GM15510 (cell line): ENCODE measurements around the gene TOM1.

Experiments used
- POLR2A ChIP-seq: IDR thresholded peaks from 3 replicates; pipeline ENCODE4 v1.6.1; 2011; ENCODE audit warnings: borderline replicate concordance; ENCODE audit not compliant: insufficient read length; ENCODE audit errors: extremely low read depth

TOM1 gene

DNA sequence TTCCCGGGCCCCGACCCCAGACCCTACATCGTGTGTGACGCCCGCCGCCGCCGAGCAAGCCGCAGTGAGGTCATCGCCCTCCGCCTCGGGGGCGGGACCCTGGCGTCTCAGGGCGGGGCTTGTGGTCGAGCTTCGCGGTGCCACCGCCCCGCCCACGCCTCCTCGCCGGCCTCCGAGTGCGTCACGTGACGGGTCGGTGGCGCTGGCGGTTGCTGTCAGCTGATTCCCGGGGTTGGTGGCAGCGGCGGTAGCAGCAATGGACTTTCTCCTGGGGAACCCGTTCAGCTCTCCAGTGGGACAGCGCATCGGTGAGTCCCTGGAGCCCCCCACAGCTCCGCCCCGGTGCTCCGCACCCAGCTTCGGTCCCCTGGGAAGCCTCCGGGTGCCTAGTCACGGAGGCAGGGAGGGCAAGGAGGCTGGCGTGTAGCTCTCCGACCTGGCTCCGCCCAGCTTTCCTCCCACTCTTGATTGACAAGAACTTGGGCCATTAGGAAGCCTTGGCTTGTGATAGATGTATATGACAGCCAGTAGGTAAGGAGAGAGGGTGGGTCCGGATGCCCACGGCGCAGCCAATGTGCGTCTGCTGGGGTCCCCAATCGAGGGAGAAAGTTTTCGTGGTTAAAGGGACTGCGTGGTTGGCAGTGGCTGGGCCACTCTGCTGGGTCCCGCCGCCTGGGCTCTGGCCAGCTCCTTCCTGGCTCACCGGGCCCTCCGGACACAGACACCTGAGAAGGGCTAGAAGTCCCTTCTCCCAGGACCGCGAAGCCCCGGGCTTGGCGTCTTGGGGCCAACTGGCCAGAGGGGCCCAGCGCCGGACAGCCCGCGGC is at the start of gene TOM1:
Gene TOM1 (plus strand): TSS at position 222 of the 827 bp plus-strand sequence. CDS start 35 bp downstream, at position 257.
- peak; percentile 36 for TF ChIP-seq POLR2A

DNA sequence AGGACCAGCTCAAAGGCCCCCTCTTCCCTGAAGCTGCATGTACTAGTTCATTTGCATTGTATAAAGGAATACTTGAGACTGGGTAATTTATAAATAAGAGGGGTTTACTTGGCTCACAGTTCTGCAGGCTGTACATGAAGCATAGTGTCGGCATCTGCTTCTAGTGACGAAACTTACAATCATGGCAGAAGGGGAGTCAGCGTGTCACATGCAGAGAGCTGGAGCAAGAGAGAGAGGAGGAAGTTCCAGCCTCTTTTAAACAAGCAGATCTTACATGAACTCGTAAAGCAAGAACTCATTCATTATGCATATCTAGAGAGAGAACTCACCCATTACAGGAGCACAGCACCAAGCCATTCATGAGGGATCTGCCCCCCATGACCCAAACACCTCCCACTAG is 49.5 kb upstream of the TOM1 start:
- TF ChIP-seq POLR2A: no peak

DNA sequence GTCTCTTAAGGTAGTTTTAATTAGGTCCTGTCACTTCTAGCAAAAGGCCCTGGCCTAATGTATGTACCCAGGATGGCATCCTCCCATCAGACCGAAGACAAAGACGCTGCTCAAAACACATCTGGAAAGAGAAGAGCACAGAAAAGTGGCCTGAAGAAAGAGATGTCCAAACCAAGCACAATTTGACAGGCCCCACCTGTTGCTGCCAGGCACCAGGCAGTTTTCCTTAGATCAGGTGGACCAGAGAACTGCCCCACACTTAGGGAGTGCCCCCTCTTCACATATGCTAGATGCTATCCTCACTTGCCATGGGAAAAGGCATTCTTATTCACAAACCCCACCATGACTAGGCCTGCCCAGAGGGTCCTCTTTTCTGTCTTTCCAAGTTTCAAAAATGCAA is 45.7 kb upstream of the TOM1 start:
- TF ChIP-seq POLR2A: no peak

DNA sequence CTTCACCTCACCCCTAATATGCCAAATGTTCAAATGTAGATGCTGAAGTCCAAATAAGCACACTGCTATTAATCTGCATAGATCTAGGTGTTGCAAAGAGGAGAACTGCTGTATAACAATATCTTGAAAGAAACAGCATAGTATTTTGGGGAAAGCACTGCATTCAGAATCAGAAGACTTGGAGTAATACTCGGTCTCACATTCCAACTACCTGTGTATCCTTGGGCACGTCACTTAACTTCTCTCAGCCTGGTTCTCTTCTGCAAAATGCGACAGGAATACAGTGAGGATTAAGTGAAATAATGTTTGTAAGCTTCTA is 42.7 kb upstream of the TOM1 start:
- no peak for TF ChIP-seq POLR2A

DNA sequence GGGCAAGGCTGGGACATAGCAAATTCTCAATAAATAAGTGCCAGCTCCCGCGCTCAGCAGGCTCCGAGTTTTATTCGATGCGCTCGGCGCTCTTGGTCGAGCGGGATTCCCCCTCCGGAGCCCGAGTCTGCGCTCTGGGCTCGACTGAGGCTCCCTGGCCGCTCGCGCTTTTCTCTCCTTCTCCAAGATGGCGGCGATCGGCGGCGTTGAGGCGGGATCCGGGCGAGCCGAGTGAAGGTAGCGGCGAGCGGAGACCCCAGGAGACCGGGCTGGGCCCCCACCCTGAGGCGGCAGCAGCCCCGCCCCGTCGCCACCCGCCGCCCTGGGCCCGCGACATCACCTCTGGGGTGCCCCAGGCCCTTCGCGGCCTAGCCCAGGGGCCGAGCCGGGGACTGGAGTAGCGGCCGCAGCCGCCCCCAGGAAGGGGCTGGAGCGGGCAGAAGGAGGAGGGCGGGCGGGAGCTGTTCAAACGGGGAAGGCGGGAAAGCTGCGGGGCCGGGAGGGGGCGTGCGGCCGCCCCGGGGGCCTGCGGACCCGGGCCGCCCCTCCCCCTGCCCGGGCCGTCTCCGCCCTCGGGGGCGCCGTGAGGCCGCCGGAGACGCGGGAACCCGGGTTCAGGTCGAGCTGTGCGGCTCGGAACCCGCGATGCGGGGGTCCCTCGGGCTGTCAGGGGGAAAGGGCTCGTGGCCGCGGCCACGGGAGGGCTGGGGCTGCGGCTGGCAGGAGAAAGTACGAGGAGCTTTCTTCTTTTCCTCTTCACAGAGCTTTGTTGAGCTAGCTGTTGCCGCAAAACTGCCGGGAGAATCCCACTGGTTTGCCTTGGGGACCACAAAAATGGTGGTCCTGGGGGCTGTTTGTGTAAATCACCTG is 42.1 kb upstream of the TOM1 start, which contains the start of gene HMGXB4:
Gene HMGXB4 (plus strand): TSS at position 173 of the 870 bp plus-strand sequence. CDS start 4,898 bp downstream, outside the sequence.
- peak; percentile 57 for TF ChIP-seq POLR2A

DNA sequence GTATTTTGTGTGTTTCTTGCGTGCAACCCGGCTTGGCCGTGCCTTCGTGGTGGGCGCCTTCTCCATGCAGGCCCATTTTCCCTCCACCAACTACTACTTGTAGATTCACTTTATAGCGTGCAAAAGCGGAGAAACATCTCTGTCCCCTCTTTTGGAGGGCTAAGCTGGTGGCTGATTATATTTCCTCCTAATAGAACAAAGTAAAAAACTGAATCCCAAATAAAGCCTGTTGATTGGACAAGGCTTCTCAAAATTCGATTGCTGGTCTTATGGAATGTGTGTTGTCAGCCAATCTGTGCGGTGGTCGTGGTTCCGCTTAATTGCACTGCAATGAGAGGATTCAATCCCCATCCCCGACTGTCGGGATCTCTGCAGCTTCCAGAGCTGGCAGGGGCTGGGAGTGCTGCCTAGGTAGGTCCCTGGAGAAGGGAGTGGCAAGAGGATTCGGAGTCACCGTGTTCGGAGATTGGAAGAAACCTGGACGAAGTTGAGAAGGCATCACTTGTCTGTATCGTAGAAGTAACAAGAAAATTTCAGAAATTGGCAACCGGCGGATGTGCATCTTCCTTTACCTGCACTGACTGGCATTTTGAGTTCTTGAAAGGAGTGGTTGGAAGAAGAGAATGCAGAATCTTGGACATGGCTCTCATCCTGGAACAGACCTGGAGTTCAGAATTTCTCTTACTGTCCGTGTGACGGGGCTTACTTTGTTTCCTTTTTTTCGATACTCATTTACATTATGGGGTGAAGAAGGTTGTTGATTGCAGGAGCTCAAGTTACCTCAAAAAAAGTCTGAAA is 41.3 kb upstream of the TOM1 start:
- no peak for TF ChIP-seq POLR2A

DNA sequence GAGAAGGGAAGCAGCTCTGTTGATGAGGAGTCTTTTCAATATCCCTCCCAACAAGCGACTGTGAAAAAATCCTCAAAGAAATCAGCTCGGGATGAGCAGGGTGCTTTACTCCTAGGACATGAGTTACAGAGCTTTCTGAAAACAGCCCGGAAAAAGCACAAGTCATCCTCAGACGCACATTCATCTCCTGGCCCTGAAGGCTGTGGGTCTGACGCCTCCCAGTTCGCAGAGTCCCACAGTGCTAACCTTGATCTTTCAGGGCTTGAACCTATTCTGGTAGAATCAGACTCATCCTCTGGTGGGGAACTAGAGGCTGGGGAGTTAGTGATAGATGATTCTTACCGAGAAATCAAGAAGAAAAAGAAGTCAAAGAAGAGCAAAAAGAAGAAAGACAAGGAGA is 34.7 kb upstream of the TOM1 start:
- TF ChIP-seq POLR2A: no peak

DNA sequence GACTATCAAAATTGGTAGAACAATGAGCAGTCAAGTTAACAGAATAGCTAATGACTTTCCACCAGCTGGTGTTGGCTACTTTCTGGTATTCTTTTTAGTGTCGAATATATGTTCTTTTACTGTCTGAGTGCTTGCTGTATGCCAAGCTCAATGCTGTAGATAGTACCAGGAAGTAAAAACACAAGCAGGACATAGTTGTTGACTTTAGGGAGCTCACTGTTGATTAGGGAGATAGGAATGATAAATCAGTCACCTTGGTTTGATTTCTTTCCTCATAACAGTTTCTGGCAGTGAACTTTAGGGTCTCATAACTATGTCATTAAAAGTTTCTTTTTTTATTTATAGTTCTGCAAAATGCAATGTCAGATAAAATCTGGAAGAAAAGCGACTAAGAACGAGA is 33.4 kb upstream of the TOM1 start:
- TF ChIP-seq POLR2A: no peak

DNA sequence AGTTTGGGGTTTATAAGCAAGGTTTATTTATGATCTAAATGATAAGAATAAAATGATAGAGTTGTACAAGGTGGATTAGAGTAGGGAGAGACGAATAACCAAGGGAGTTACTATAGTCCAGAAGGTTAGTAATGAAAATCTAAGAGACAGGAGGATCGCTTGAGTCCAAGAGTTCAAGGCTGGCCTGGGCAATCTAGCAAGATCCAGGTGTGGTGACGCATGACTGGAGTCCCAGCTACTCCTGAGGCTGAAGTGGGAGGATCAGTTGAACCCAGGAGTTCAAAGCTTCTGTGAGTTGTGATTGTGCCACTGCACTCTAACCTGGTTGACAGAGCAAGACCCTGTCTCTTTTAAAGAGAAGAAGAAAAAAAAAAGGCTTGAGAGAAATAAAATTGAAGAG is 30.1 kb upstream of the TOM1 start:
- TF ChIP-seq POLR2A: no peak

DNA sequence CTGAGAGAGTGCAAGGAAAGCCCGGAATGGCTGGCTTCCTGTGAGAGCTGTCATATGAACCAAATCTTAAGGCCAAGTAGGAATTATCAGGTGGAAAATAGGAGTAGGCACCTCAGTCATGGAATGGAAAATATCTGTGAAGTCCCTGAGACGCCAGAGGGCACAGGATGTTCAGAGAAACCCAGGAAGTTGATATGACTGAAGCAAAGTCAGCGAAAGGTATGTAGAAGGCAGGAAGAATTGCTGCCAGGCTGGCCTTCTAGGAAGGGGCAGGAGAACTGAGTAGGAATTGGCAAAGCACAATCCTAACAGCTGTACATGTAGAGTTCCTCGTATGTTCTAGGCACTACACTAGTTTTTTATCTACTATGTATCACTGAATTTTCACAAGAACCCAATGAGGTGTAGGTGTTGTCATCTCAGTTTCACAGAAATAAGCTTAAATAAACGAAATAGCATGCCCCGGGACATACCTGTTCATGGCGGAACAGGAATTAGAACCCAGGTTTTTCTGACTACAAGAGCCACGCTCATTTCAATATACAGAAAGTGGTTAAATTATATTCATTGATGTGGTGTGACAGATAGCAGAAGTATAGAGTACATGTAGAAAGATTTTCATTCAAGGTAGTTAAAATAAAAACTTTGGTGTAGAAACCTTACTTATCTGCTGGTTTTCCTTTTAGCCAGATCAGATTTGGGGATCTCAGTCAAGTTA is 25.4 kb upstream of the TOM1 start:
- no peak for TF ChIP-seq POLR2A

DNA sequence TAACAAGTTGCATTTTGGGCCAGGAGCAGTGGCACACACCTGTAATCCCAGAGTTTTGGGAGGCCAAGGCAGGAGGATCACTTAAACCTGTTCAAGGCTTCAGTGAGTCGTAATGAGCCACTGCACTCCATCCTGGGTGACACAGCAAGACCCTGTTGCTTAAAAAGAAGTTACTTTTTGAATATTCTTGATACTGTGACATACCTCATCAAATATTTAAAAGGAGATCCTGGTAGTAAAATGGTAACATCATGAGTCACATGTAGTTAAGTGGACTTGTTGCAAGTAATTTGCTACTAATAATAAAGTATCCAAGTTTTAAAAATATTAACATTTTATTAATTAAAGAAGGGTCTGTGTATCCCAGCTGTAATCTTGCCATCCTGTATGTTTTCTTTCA is 24.1 kb upstream of the TOM1 start:
- no peak for TF ChIP-seq POLR2A

DNA sequence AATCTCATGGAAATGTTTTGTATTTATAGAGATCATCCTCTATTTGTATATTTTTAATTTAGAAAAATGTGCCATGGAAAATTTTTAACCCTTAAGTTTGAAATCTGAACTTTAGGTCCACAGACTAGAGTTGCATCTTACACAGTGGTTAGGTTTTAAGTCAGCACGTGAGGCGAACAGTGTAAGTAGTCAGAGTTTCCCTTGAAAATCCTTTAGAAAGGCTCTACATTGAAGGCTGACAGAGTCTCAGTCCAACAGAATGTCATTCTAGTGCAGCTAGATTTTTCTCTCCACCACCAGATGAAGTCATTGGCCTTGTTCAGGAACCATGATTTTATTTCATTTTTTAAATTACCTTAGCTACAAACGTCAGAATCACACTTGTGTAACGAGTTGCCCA is 23.7 kb upstream of the TOM1 start:
- TF ChIP-seq POLR2A: no peak

DNA sequence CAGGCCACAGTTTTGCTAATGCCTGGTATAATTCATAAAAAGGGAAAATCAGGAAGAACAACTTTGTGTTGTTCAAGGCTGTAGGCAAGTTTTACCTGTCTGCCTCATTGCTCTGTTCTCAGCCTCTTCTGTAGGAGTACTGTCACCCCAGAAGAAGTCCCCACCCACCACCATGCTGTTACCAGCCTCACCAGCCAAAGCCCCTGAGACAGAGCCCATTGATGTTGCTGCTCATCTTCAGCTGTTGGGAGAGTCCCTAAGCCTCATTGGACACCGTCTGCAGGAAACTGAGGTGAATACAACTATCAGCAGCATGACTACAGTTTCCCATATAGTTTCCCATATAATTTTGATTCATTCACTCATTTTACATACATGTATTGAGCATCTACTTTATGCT is 11.6 kb upstream of the TOM1 start:
- no peak for TF ChIP-seq POLR2A

DNA sequence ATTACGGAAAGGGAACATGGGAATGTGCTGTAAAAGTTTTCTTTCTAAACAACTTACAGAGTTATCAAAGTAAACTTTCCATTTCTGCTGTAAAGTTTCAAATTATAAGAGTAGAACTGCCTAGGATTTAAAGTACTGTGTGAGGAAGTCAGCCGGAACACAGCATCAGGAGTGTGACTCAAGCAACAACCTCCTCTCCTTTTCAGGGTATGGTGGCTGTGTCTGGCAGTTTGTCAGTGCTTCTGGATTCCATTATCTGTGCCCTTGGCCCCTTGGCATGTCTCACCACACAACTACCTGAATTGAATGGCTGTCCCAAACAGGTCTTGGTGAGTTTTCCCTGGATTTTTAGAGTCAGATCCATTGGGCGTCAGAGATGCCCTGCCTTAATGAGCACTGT is 6.9 kb upstream of the TOM1 start:
- TF ChIP-seq POLR2A: no peak
